SU-DHL-6 (cell line): Measurements from ENCODE around the gene CACNB2.

Source experiments
- CTCF ChIP-seq: fragments of 200-600 bp; sonication (generic); IDR thresholded peaks from one replicate; pipeline ENCODE4 v1.5.1; 2017; ENCODE audit warnings: antibody characterized with exemption, mild to moderate bottlenecking, low read length, moderate library complexity; ENCODE audit not compliant: insufficient read depth, poor library complexity, severe bottlenecking
- EZH2phosphoT487 ChIP-seq: fragments of 200-600 bp; sonication (generic), shearing (Covaris generic); conservative IDR thresholded peaks from 2 replicates; pipeline ENCODE4 v1.6.1; 2018; ENCODE audit warnings: mild to moderate bottlenecking, antibody characterized with exemption, low read length, moderate library complexity, mixed read lengths

- TF ChIP-seq CTCF (no peak), EZH2phosphoT487 (no peak)
These were observed 4.0 kb upstream of the CACNB2 start for GRCh38 chr10:18136073-18136791.
